Muscle of arm (tissue), 12 donors: Measurements from ENCODE around the gene ATM. TPM values are rescaled to one million over a fixed set of nuclear protein-coding genes. Genes with fewer than 3 reads are reported as not detected.
"Not testable (repeated sequence)": the region's sequence is repeated elsewhere in the genome, so short reads cannot be mapped to it uniquely, and the experiment has no call there.

Experiments used
- DNase-seq: peaks from one replicate; pipeline ENCODE4 v3.0.0-alpha.2; 2013
- polyA plus RNA-seq, 12 donors: library from polyadenylated mRNA; unstranded; fragments of 120-200 nt; gene quantifications; one replicate each; pipeline ENCODE4 v1.2.1, GENCODE V29; 2013; ENCODE audit not compliant: insufficient read length in 12 of 12

ATM gene
- polyA plus RNA-seq, 12 donors: 29.6 to 79.8 (median 46.4) TPM; not detected in 1

GRCh38 chr11:108286370-108286769 lies 63.5 kb downstream of the ATM start:
- no peak for DNase-seq

- no peak for DNase-seq
Measured at GRCh38 chr11:108286956-108287355, 64.1 kb downstream of the ATM start.

GRCh38 chr11:108289066-108289465 lies 66.2 kb downstream of the ATM start:
- not testable (repeated sequence) for DNase-seq

GRCh38 chr11:108289699-108290098 lies 66.8 kb downstream of the ATM start:
- DNase-seq: no peak

GRCh38 chr11:108293229-108293628 lies 70.4 kb downstream of the ATM start:
- no peak for DNase-seq

GRCh38 chr11:108302121-108302785 lies 79.4 kb downstream of the ATM start:
- DNase-seq: no peak

GRCh38 chr11:108307751-108308150 lies 84.9 kb downstream of the ATM start:
- DNase-seq: no peak

GRCh38 chr11:108313444-108313843 lies 90.6 kb downstream of the ATM start:
- no peak for DNase-seq

GRCh38 chr11:108316061-108316460 lies 93.2 kb downstream of the ATM start:
- DNase-seq: no peak

- DNase-seq: no peak
Measured at GRCh38 chr11:108319541-108320145, 96.8 kb downstream of the ATM start.

GRCh38 chr11:108322666-108323065 lies 99.8 kb downstream of the ATM start:
- DNase-seq: no peak

GRCh38 chr11:108324587-108324986 lies 101.7 kb downstream of the ATM start:
- DNase-seq: no peak

- no peak for DNase-seq
Measured at GRCh38 chr11:108333403-108333899, 110.6 kb downstream of the ATM start.

- DNase-seq: no peak
Measured at GRCh38 chr11:108338750-108339149, 115.9 kb downstream of the ATM start.

GRCh38 chr11:108340973-108341372 lies 118.1 kb downstream of the ATM start:
- DNase-seq: no peak

- no peak for DNase-seq
Measured at GRCh38 chr11:108341654-108342053, 118.8 kb downstream of the ATM start.

GRCh38 chr11:108343714-108344113 lies 120.8 kb downstream of the ATM start:
- DNase-seq: no peak

- no peak for DNase-seq
Measured at GRCh38 chr11:108345767-108346166, 122.9 kb downstream of the ATM start.

- DNase-seq: no peak
Measured at GRCh38 chr11:108346451-108346850, 123.6 kb downstream of the ATM start.

GRCh38 chr11:108351468-108351867 lies 128.6 kb downstream of the ATM start:
- DNase-seq: no peak

- no peak for DNase-seq
Measured at GRCh38 chr11:108364159-108364558, 141.3 kb downstream of the ATM start.

- no peak for DNase-seq
Measured at GRCh38 chr11:108368134-108368533, 145.3 kb downstream of the ATM start.

GRCh38 chr11:108369064-108369463 lies 146.2 kb downstream of the ATM start:
- no peak for DNase-seq

GRCh38 chr11:108370315-108370714 lies 147.4 kb downstream of the ATM start:
- no peak for DNase-seq
